HEK293 (cell line): ENCODE results near the gene FBXW2.

Source experiments
- CTCF ChIA-PET: fragments of 350-600 bp; formaldehyde crosslinking; extraction: SDS; loops from one replicate; lab custom pipeline; 2021; ENCODE audit warnings: antibody characterized with exemption; lab: Yijun Ruan, JAX
- POLR2A ChIA-PET: fragments of 300-600 bp; formaldehyde crosslinking; extraction: SDS; loops from one replicate; lab custom pipeline; 2020; ENCODE audit warnings: antibody characterized with exemption, inconsistent platforms; lab: Yijun Ruan, JAX
- H3K27ac ChIP-seq: fragments of 200-500 bp; sonication (Bioruptor generic); 2 replicates; pipeline ENCODE4 v1.5.1; 2014; ENCODE audit warnings: low read depth, low read length, control low read depth, inconsistent platforms; ENCODE audit errors: extremely low read depth
- H3K36me3 ChIP-seq, 2 experiments: fragments of 200-500 bp in 1 of 2; sonication (Bioruptor generic) in 1 of 2; 1 replicate in 1 of 2; 2 replicates in 1 of 2; pipeline ENCODE4 v1.5.1; 2014 to 2017; ENCODE audit warnings: inconsistent platforms in 2 of 2, low read length in 2 of 2; ENCODE audit not compliant: control insufficient read depth in 2 of 2, insufficient read depth in 1 of 2
- H3K4me1 ChIP-seq: fragments of 200-500 bp; sonication (Bioruptor generic); 2 replicates; pipeline ENCODE4 v1.5.1; 2014; ENCODE audit warnings: mild to moderate bottlenecking, low read length, inconsistent platforms; ENCODE audit not compliant: control insufficient read depth, insufficient read depth
- H3K4me3 ChIP-seq: 2 replicates; pipeline ENCODE4 v1.5.1; 2011; ENCODE audit warnings: low read depth, mild to moderate bottlenecking, control low read depth, low read length, moderate library complexity
- H3K9me3 ChIP-seq: fragments of 200-500 bp; sonication (Bioruptor generic); 2 replicates; pipeline ENCODE4 v1.5.1; 2014; ENCODE audit warnings: low read depth, low read length, inconsistent platforms; ENCODE audit not compliant: control insufficient read depth, insufficient read depth
- GFI1B ChIP-seq: fragments of 450-650 bp; formaldehyde crosslinking; IDR thresholded peaks from 2 replicates; pipeline ENCODE4 v1.5.1; 2016; ENCODE audit warnings: missing biosample characterization, missing genetic modification characterization
- GLI4 ChIP-seq: fragments of 450-650 bp; formaldehyde crosslinking; IDR thresholded peaks from 2 replicates; pipeline ENCODE4 v1.5.1; 2016; ENCODE audit warnings: missing biosample characterization, missing genetic modification characterization
- KLF1 ChIP-seq: fragments of 450-650 bp; formaldehyde crosslinking; IDR thresholded peaks from 2 replicates; pipeline ENCODE4 v1.5.1; 2016; ENCODE audit warnings: missing biosample characterization, missing genetic modification characterization
- KLF16 ChIP-seq: fragments of 450-650 bp; formaldehyde crosslinking; IDR thresholded peaks from 2 replicates; pipeline ENCODE4 v1.5.1; 2017; ENCODE audit warnings: missing biosample characterization, missing genetic modification characterization
- MYNN ChIP-seq: fragments of 450-650 bp; formaldehyde crosslinking; IDR thresholded peaks from 2 replicates; pipeline ENCODE4 v1.5.1; 2016; ENCODE audit warnings: missing biosample characterization, missing genetic modification characterization, borderline replicate concordance
- OVOL3 ChIP-seq: fragments of 450-650 bp; formaldehyde crosslinking; IDR thresholded peaks from 2 replicates; pipeline ENCODE4 v1.5.1; 2016; ENCODE audit warnings: missing biosample characterization, missing genetic modification characterization
- REST ChIP-seq: fragments of 450-650 bp; formaldehyde crosslinking; IDR thresholded peaks from 2 replicates; pipeline ENCODE4 v1.5.1; 2016; ENCODE audit warnings: missing biosample characterization, missing genetic modification characterization
- TCF7L2 ChIP-seq: IDR thresholded peaks from 2 replicates; pipeline ENCODE4 v1.6.1; 2011; ENCODE audit warnings: low read depth, mild to moderate bottlenecking, inconsistent platforms, low read length, moderate library complexity, borderline replicate concordance
- WT1 ChIP-seq: fragments of 450-650 bp; formaldehyde crosslinking; IDR thresholded peaks from 2 replicates; pipeline ENCODE4 v1.5.1; 2016; ENCODE audit warnings: missing biosample characterization, missing genetic modification characterization
- ZNF146 ChIP-seq: fragments of 450-650 bp; formaldehyde crosslinking; IDR thresholded peaks from 2 replicates; pipeline ENCODE4 v1.5.1; 2016; ENCODE audit warnings: missing biosample characterization, missing genetic modification characterization
- ZNF169 ChIP-seq: fragments of 450-650 bp; formaldehyde crosslinking; IDR thresholded peaks from 2 replicates; pipeline ENCODE4 v1.5.1; 2016; ENCODE audit warnings: missing biosample characterization, missing genetic modification characterization
- ZNF2 ChIP-seq: fragments of 450-650 bp; formaldehyde crosslinking; IDR thresholded peaks from 2 replicates; pipeline ENCODE4 v1.5.1; 2016; ENCODE audit warnings: missing biosample characterization, missing genetic modification characterization
- ZNF302 ChIP-seq: fragments of 450-650 bp; formaldehyde crosslinking; IDR thresholded peaks from 2 replicates; pipeline ENCODE4 v1.5.1; 2016; ENCODE audit warnings: missing biosample characterization, missing genetic modification characterization, low read depth
- ZNF341 ChIP-seq: fragments of 450-650 bp; formaldehyde crosslinking; IDR thresholded peaks from 2 replicates; pipeline ENCODE4; 2016; ENCODE audit warnings: low read depth, missing biosample characterization, missing genetic modification characterization
- ZNF350 ChIP-seq: fragments of 450-650 bp; formaldehyde crosslinking; IDR thresholded peaks from 2 replicates; pipeline ENCODE4 v1.5.0; 2017; ENCODE audit warnings: missing biosample characterization, mild to moderate bottlenecking, missing genetic modification characterization
- ZNF510 ChIP-seq: fragments of 450-650 bp; formaldehyde crosslinking; IDR thresholded peaks from 2 replicates; pipeline ENCODE4 v1.5.1; 2018; ENCODE audit warnings: mild to moderate bottlenecking, missing genetic modification characterization, missing biosample characterization; ENCODE audit not compliant: insufficient replicate concordance
- ZNF571 ChIP-seq: fragments of 450-650 bp; formaldehyde crosslinking; IDR thresholded peaks from 2 replicates; pipeline ENCODE4 v1.5.0; 2017; ENCODE audit warnings: missing biosample characterization, missing genetic modification characterization
- ZNF600 ChIP-seq: fragments of 450-650 bp; formaldehyde crosslinking; IDR thresholded peaks from 2 replicates; pipeline ENCODE4 v1.5.1; 2016; ENCODE audit warnings: missing biosample characterization, missing genetic modification characterization
- ZNF626 ChIP-seq: fragments of 450-650 bp; sonication (Bioruptor Pico); formaldehyde crosslinking; IDR thresholded peaks from 2 replicates; pipeline ENCODE4 v1.5.1; 2018; ENCODE audit warnings: missing biosample characterization, missing genetic modification characterization, inconsistent platforms
- ZNF670 ChIP-seq: fragments of 450-650 bp; formaldehyde crosslinking; IDR thresholded peaks from 2 replicates; pipeline ENCODE4 v1.5.1; 2016; ENCODE audit warnings: missing biosample characterization, missing genetic modification characterization, low read depth
- ZNF747 ChIP-seq: fragments of 450-650 bp; formaldehyde crosslinking; IDR thresholded peaks from 2 replicates; pipeline ENCODE4 v1.5.1; 2016; ENCODE audit warnings: missing biosample characterization, missing genetic modification characterization
- ZSCAN18 ChIP-seq: fragments of 450-650 bp; formaldehyde crosslinking; IDR thresholded peaks from 2 replicates; pipeline ENCODE4 v1.5.1; 2016; ENCODE audit warnings: missing biosample characterization, missing genetic modification characterization

Gene FBXW2

GRCh38 chr9:120759755-120760400 lies 33.3 kb downstream of the FBXW2 start:
- no peak for TF ChIP-seq ZNF341 (tag by site-specific recombination)
- TF ChIP-seq GLI4 (tag by site-specific recombination): no peak
- no peak for TF ChIP-seq MYNN (tag by site-specific recombination)
- CTCF ChIA-PET: interaction anchor here (0.7 to 3.9 kb wide), 5 partner anchors 19 to 279 kb away, joined by 3 to 15 read pairs (median 4); no protein-coding TSS in a partner anchor
- POLR2A ChIA-PET: no interaction called here
- H3K36me3 ChIP-seq: peaks cover 7 to 65% of the 10 kb centered on the region in 2 experiments; a peak in 2 of 3 replicates
- no peak overlapping the region for H3K27ac ChIP-seq
- H3K9me3 ChIP-seq: no peaks in the 10 kb centered on the region
- no peak overlapping the region for H3K4me3 ChIP-seq
- H3K4me1 ChIP-seq: no peaks in the 10 kb centered on the region

- POLR2A ChIA-PET: no interaction called here
- Histone ChIP-seq H3K27ac (no peak overlapping the region), H3K9me3 (no peaks in the 10 kb centered on the region), H3K4me3 (no peak overlapping the region), H3K4me1 (no peaks in the 10 kb centered on the region), H3K36me3 (peaks cover 7 to 52% of the 10 kb centered on the region in 2 experiments; a peak in 2 of 3 replicates)
- TF ChIP-seq ZNF146 (tag by site-specific recombination): no peak
- TF ChIP-seq OVOL3 (tag by site-specific recombination): no peak
- no peak for TF ChIP-seq ZNF600 (tag by site-specific recombination)
- no peak for TF ChIP-seq ZNF626 (tag by site-specific recombination)
- no peak for TF ChIP-seq REST
- no peak for TF ChIP-seq ZNF670 (tag by site-specific recombination)
- TF ChIP-seq TCF7L2: no peak
- CTCF ChIA-PET: interaction anchor here (1.3 to 3.9 kb wide), 2 partner anchors 178 to 301 kb away, joined by 5 to 15 read pairs; no protein-coding TSS in a partner anchor
These were observed 34.7 kb downstream of the FBXW2 start for GRCh38 chr9:120758544-120758943.

GRCh38 chr9:120757026-120757913 lies 35.9 kb downstream of the FBXW2 start:
- no peak overlapping the region for H3K4me3 ChIP-seq
- no peaks in the 10 kb centered on the region for H3K4me1 ChIP-seq
- H3K9me3 ChIP-seq: no peaks in the 10 kb centered on the region
- ChIA-PET CTCF (interaction anchor here (0.5 to 3.3 kb wide), 29 partner anchors 8 to 649 kb away, joined by 3 to 52 read pairs (median 4); no protein-coding TSS in a partner anchor), POLR2A (no interaction called here)
- TF ChIP-seq ZNF747 (tag by site-specific recombination) (no peak), ZNF341 (tag by site-specific recombination) (no peak), ZNF571 (no peak), ZSCAN18 (tag by site-specific recombination) (no peak), ZNF169 (no peak), KLF1 (tag by site-specific recombination) (no peak), GFI1B (tag by site-specific recombination) (no peak), ZNF302 (tag by site-specific recombination) (no peak), ZNF510 (tag by site-specific recombination) (no peak), KLF16 (tag by site-specific recombination) (no peak), ZNF350 (no peak), ZNF2 (tag by site-specific recombination) (no peak), WT1 (tag by site-specific recombination) (no peak)
- no peak overlapping the region for H3K27ac ChIP-seq
- peaks cover 7 to 40% of the 10 kb centered on the region in 2 experiments; a peak in 2 of 3 replicates for H3K36me3 ChIP-seq
